ENCODE results near the gene RAB24.

RAB24 gene

DNA sequence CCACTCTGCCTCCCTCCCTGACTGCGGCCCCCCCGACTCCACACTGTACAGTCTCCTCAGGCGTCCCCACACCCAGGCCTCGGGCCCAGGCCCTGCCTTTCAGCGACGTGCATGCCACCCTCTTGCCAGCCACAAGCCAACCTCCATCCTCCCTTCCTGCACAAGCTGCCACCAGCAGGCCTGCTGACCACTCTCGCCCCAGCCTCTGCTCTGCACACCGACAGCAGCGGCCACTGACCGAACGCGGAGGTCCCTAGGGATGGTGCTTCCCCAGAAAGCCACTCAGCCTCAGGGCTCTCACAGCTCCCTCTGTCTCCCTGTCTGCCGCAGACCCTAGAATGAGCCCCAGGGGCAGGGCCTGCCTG is 29.4 kb upstream of the RAB24 start:
- no peak for DNase-seq

DNA sequence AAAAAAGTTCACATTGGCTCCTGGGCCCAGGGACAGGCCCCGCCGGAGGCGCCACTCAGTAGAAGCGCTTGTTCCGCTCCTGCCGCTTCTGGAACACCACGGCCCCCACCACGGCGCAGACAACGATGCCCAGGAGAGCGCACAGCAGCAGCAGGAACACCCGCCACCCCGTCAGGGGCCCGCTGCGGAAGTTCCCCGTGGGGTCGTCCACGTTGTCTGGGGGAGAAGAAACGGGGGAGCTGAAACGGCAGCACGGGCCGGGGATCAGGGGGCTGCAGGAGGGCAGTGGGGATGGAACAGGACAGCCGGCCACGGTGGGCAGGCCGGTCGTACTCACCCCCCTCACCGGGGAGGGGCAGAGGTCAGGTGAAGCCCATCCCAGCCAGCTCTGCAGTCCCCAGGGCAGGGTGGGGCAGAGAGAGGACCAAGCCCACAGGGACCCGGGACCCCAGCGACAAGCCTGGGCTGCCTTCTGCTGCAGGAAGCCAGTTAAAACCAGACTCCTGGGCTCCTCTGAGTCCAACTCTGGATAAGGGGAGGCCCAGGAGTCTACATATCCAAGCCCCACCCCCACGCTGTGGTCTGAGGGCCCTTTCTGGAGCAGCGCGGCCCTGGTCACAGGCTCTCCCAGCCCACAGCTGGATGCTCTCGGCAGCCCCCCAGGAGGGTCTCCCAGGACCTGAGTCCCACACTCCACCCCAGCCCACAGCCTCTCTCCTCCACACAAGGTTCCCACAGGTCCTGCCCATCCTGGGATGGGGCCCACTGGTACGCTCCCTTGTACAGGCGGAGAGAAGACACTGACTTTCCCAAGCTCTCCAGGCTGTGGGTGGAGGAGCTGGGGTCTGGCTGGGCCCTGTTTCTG is 28.7 kb upstream of the RAB24 start:
- DNase-seq: no peak

DNA sequence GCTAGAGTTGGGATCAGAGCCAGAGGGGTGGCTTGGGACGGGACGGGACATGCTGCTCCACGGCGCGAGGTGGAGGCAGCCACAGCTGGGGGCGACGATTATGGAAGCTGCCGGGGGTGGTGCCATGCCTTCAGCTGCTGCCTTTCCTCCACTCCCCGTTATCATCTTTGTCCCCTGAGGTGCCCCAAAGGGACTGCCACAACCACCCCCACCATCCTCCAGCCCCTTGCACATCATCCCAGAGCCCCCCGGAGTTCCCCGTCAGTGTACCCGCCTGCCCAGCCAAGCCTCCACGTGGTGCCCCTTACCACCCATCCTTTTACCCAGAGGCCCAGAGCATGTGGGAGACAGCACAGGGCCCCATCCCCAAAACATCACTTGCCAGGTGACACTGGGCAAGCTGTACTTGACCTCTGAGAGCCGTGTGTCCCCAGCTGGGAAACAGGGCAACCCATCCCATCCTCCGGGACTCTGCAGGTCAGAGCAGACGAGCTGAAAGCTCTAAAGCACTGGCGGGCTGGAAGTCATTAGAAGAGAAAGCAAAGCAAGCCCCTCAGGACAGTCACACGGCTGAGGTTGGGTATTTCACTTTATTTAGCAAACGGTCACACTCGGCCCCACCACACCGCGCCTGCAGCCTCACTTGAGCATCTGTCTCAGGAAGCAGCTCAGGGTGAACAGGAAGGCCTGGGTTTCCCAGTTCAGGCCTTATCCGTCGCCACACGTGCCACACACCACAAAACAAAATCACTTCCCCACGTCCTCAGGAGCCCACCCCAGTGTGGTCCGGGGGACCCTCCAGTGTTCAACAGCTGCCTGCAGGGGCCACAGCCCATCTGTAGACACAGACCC is 27.7 kb upstream of the RAB24 start:
- no peak for DNase-seq

DNA sequence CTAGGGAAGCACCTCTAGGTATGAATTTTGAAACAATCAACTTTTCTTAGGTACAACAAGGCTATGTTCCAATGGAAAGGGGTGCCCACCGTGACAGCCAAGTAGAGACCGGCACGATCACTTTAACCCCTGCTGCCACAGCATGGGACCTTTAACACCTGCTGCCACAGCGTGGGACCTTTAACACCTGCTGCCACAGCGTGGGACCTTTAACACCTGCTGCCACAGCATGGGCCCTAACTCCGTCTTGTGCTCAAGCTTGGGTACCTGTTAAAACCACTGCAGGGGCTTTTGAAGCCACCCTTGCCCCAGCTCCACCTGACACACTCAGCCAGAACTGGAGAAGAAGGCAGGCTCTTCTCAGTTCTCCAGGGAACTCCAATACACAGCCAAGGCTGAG is 26.4 kb upstream of the RAB24 start:
- DNase-seq: no peak

DNA sequence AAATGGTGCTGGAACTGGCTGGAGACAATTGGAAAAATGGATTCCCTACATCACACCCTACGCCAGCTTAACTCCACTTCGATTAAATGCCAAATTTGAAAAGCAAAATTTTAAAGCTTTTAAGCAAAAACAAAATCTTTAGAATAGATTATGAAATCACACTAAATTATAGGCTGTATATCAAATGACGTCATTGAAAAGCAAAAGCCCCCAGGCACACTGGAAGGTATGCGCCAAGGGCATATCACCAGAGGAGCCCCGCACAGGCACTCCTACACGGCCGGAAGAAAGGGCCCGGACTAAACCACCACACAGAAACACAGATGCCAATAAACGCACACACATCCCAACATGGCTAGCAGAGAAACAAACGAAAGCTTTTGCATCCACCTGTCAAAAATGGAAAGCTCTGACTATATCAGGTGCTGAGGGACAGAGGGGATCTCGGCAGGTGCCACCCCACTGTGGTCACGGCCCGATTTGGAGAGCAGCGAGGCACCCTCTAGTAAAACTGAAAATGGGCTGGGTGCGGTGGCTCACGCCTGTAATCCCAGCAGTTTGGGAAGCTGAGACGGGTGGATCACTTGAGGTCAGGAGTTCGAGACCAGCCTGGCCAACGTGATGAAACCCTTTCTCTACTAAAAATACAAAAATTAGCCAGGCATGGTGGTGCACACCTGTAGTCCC is 25.2 kb upstream of the RAB24 start:
- no peak for DNase-seq

DNA sequence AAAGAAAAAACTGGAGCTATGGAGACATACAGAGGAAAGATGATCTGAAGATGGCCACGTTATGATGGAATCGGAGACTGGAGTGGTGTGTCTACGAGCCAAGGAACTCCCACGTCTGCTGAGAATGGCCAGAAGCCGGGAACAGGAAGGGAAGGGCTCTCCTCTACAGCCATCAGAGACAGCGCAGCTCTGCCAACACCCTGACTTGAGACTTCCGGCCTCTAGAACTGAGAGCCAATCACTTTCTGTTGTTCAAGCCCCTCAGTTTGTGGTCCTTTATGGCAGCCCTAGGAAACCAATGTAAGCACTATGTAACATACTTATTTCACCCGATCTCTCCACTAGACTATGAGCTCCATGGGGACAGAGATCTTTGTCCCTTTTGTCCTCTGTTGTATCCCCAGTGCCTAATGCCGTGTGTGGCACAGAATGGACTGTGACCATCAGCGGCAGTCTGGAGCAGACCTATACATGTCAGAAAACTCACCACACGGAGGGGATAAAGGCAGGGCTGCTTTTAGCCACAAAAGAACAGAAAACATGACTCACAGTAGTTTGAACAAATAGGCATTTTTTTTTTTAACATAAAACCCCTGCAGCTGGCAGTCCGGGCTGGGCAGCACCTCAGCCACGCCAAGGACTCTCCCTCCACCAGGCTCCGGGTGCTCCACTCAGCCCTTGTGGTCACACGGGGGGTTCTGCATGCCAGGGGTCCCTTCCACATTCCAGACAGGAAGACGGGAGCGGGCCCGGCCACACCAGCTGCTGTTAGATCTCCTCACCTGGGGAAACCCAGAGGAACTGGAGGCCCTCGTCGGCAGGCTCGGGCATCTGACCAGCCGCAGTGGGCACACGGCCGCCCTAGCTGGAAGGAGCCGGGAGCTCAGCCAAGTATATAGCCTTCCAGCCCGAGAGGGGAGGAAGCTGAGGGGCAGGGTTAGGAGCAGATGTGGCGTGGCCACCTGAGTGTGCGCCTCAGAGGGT is 24.3 kb upstream of the RAB24 start:
- no peak for DNase-seq

DNA sequence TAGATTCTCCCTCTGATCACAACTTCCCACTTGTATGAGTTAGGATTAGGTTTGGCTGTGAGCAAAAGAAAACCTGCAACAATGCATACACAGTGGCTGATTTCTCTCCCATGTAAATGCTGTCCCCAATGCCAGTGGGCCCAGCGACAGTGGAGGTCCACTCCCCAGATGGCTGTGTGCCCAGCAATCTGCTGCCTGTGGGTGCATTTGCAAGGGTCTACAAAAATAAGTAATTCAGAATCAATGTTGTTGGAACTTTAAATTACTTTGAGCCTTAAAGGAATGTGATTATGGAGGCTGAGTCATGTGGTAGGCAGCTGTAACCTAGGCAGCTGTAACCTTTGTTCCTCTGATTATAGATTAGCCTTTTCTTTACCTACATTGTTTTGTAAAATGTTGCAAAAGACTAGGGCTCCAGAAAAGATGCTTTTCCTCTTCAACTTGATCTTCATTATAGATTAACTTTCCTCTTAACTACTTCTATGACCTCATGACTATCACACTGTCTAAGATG is 22.4 kb upstream of the RAB24 start:
- DNase-seq: no peak

DNA sequence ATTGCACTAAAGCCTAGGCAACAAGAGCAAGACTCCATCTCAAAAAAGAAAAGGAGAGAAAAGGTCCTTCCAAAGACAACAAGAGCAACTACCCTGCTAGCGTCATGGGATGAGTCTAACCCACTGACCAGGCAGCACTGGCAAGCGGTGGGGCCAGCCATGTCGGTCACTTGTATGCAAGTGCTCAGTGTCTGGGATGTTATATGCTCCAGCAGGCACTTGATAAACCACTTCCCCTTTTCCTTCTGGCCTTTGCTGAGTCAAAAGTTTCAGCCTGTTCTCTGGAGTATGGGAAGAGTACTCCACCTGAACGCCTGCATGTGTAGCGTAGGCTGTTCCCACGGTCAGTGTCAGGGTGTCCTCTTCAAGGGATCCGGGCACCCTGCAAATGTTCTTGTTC is 17.4 kb upstream of the RAB24 start:
- no peak for DNase-seq

DNA sequence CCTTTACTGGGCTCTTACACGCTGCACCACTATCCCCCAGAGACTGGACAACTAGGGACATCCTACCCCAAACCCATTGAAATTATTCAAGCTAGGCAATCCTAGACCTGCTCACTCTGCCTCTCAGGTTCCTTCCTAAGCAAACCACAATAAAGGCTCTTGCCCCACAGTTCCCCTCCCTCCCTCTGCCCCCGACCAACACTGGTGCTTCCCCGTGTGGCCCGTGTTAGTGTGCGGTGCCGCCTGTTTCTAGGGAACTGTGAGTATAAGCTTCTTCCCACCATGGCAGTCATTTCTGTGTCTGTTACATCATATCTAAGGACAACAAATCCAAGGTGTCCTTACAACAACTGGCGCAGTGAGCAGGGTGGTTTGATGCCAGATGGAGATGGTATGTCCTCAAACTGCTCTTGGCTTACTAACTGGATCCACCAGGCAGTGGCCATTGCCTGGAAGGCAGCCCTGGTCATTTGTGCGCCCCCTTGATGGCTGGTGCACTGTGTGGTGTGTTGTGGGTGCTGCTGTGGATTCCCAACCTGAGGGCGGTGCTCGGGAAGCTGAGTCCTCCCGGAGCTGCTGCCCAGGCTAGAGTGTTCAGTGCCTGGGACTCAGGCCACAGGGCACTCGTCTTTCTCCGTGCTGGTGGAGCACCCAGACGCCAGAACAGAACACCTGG is 16.5 kb upstream of the RAB24 start:
- no peak for DNase-seq

DNA sequence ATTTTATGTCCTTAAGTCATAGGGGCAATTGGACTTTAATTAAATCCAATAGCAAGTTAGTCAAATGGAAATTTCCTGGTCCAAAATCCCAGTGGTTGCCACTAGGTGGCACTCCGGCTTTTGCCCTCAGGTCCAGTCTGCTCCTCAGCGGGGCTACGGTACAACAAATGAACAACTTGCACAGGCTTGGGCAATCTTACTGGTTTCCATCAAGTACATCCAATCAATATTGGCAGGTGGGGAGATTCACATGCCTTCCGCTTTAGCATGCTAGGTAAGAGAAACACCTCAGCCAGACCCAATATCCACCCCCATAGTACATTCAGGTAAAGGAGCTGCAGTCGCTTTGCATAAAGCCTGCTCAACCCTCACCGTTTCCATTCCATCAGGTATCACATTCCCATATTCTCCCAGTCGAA is 14.4 kb upstream of the RAB24 start:
- peak; percentile 82 for DNase-seq

DNA sequence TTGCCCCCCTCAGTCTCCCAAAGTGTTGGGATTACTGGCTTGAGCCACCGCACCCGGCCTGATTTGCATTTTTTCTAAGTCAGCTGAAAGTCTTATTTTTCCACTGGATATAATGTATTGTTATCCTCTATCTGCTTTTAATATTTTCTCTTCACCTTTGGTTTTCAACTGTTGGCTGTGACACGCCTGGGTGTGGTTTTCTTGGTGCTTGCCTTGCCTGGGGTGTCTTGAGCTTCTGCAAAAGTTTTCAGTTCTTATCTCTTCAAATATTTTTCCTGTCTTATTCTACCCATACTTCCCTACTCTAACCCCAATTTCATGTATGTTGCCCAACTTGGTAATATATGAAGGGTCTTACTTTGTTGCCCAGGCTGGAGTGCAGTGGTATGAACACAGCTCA is 12.5 kb upstream of the RAB24 start:
- DNase-seq: no peak

DNA sequence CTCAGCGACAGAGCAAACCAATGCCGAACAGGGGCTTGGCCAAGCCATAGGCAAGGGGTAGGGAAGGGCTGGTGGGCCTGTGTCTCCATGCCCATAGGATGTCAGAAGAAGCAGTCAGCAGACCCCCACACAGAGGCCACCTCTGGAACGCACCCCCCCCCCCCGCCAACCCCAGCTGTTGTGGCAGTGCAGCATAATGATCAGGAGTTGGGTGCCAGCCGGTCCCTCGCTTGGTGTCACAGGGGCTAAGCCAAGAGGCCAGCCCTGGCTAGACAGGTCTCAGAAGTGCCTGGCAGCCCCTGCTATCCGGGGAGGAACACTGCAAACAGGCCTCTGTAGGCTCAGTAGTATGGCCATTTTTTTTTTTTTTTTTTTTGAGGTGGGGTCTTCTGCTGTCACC is 11.9 kb upstream of the RAB24 start:
- no peak for DNase-seq

DNA sequence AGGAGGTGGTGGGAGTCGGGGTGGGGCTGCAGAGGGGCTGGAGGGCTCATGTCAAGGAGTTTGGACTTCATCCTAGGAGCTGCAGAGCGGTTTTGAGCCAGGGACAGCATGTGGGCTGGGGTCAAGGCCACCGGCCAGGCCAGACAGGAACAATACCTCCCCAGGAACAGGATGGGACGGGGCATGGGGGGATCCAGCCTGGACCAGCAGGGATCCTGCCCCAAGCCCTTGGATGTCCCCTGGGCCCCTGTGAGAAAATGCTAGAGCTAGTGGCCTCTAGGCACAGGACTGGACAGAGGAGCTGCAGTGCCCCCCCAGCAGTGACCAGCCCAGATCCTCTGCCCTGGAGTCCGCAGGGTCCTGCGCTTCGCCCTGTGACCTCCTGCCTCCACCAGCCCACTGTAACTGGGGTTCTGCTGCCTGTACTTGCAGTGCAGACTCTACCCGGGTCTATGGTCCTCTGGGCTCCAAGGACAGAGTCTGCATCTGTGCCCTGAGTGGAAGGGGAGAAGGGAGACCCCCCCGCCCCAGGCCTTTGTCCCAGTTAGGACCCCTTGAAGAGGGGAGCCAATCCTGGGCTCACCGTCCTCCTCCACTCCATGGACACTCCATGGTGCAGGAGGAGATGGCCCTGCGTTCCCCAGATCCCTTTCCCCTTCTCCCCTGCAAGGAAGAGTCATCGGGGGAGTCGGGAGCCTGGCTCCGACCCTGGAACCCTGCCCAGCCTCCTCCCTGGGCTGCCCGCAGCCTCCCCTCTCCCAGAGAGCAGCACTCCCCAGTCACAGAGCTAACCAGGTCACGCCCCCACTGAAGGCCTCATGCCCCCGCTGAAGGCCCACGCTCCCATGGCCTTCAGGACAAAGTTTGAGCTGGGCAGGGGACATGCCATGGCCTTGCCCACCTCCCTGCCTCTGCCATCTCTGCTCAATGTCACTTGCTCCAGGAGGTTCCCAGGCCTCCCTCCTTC is 11.1 kb upstream of the RAB24 start:
- no peak for DNase-seq

DNA sequence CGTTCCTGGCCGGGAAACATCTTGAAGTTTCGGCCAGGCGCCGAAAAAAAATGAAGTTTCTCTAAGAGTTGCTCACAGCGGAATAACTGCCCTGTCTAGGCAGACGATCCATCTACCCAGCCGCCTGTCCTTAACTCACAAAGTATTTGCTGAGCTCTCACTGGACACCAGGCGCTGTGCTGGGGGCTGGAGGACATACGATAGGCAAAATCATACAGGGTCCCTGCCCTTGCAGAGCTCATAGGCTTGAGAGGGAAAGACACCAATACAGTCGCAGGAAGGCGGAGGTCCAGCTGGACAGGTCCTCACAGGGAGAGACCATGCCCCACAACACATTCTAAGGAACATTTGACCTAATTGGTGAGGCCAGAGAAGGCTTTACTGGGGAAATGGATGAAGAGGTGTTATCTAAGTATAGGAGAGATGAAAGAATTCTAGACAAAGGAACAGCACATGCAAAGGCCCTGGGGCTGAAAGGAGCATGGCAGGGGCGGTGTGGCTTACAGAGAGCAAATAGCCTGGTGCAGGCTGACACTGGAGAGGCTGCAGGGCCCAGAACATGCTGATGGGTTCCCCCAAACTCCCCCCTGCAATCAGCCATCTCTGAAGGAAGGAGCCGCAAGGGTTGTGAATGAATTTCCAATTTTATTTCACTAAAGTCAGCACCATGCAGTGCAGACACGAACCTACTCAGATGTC is 10.2 kb upstream of the RAB24 start:
- DNase-seq: no peak

DNA sequence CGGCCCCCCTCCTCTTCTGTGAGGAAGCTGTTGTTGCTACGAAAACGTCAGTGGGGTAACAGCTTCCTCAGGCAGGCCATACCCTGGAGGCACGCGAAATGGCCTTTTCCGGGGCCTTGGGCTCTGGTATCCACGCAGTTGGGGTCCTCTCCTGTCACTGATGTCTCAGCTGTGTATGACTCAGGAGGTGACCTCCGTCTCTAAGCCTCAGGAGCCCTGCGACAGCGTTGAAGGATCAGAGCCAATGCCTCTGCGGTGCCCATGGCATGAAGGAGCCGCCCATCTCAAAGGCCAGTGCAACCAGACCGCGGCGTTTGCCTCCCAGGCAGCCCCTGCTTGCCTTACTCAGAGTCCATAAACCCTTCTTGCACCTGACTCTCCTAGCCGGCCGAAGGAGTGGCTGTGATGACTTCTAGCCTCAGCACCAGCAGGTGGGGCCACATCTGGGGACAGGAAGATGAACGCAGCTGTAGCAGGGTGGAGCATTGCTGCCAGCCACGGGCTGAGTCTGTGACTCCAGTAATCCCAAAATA is 9.2 kb upstream of the RAB24 start:
- DNase-seq: peak; percentile 75

DNA sequence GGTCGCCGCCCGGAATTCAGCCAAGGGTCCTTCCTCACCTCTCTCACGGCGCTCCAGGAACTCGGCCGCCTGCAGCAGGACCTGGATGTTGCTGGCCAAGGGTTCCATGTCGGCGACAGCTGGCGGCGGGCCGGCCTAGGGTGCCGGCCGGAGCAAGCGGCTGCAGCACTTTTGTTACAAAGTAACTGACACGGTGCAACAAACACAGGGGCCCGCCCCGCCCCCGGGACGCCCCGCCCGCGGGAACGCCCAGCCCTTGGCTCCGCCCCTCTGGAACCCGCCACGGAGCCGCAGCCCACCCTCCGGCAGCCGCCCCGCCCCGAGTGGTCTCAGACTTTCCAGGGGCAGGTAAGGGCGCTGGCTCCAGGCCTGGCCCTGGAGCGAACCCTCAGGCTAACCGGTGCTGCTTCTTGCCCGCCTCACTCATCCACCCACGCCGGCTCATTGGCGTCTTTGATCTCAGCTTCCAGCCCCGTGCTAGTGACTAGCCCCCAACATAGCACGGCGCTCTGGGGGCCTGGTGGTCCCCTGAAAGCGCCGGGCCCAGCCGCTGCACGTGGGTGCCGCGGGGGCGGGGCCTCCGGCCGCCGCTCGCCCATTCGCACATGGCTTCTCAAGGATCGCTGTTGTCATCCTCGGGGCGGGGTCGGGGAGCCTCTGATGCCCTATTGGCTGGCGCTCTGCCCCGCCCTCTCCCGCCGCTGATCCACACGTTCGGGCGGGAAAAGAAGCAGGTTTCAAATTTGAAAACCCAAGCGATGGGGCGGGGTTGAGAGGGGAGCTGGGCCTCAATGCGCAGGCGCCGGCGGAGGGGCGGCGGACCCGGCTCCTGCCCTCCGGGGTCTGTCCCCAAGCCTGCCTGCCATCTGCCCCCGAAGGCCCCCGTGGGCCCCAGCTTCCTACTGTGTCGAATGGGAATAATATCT is 8.5 kb upstream of the RAB24 start, which contains the start of gene MXD3:
Gene MXD3 (minus strand): TSS at position 176 of the 926 bp plus-strand sequence. CDS start 68 bp downstream, at position 108.
- peak; percentile 99 for DNase-seq

DNA sequence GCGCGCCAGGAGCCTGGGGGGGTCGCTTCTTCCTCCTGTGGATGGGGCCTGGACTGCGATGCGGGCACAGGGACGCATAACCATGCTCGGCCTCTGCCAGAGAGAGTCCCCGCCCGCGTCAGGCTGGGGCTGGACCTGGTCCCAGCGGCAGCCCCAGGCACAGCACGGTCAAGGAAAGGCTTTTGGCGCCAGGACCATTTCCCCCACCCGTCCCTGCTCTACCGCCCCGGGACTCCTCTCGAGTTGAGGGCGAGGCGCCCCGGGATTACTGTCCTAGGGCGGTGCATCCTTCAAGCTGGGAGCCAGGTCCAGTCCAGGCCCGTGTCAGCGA is 7.8 kb upstream of the RAB24 start:
- no peak for DNase-seq

DNA sequence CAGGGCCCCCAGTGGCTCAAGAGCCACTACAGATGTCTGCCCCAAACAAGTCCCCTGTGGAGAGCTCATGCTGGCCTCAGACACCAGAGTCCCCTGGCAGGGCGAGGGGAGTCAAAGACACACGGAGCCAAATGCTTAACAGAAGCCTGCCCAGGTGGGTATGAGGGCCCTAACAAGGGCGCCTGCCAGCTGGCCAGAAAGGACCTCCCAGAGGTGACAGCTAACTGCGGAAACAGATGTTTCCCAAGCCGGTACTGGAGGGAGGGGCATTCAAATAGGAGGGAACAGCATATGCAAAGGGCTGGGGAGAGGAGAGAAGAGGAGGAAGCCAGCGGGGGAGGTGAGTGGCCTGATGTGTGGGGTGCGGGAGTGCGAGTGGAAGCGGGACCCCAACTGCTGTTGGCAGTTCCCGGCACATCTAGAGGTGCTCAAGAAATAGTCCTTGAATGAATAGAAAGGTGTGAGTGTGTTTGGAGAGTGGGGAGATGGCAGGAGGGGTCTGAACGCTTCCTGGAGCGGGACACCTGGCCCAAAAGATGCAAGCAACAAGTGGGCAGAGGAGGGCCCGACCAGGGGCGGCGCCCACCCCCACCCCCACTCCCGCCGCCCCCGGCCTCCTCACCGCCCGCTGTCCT is 7.4 kb upstream of the RAB24 start:
- DNase-seq: no peak
